GM03348 (cell line): ENCODE measurements around the gene RHOXF2B.
"Not testable (repeated sequence)": the region's sequence is repeated elsewhere in the genome, so short reads cannot be mapped to it uniquely, and the experiment has no call there.

Experiments used
- DNase-seq: peaks from one replicate; pipeline ENCODE4 v3.0.0; 2012; ENCODE audit warnings: low spot score

RHOXF2B gene

GRCh38 chrX:120077590-120077989, at the start of gene RHOXF2B:
Gene RHOXF2B, minus strand, starts transcription at chrX:120077690. Its CDS starts 138 bp downstream, at chrX:120077552.
- not testable (repeated sequence) for DNase-seq

GRCh38 chrX:120125444-120125843, 48.0 kb upstream of the RHOXF2B start:
- no peak for DNase-seq

GRCh38 chrX:120120223-120120622, 42.7 kb upstream of the RHOXF2B start:
- no peak for DNase-seq

- no peak for DNase-seq
Observed at GRCh38 chrX:120115438-120115963, 38.0 kb upstream of the RHOXF2B start, which contains the start of gene RHOXF1. Gene RHOXF1, minus strand, starts transcription at chrX:120115913. Its CDS starts 51 bp downstream, at chrX:120115862.

- no peak for DNase-seq
Observed at GRCh38 chrX:120111611-120112010, 34.1 kb upstream of the RHOXF2B start.

GRCh38 chrX:120109378-120109777, 31.9 kb upstream of the RHOXF2B start:
- no peak for DNase-seq

- DNase-seq = not testable (repeated sequence)
Observed at GRCh38 chrX:120104707-120105106, 27.2 kb upstream of the RHOXF2B start.

- not testable (repeated sequence) for DNase-seq
Observed at GRCh38 chrX:120101057-120101456, 23.6 kb upstream of the RHOXF2B start.

- no peak for DNase-seq
Observed at GRCh38 chrX:120090208-120090607, 12.7 kb upstream of the RHOXF2B start.

GRCh38 chrX:120087289-120088017, 10.0 kb upstream of the RHOXF2B start:
- DNase-seq = no peak

- not testable (repeated sequence) for DNase-seq
Observed at GRCh38 chrX:120085553-120086185, 8.2 kb upstream of the RHOXF2B start.

- not testable (repeated sequence) for DNase-seq
Observed at GRCh38 chrX:120066169-120066568, 11.3 kb downstream of the RHOXF2B start.

GRCh38 chrX:120042712-120043111, 34.8 kb downstream of the RHOXF2B start:
- DNase-seq = not testable (repeated sequence)

- not testable (repeated sequence) for DNase-seq
Observed at GRCh38 chrX:120042247-120042646, 35.2 kb downstream of the RHOXF2B start.

- DNase-seq = not testable (repeated sequence)
Observed at GRCh38 chrX:120040176-120040575, 37.3 kb downstream of the RHOXF2B start.

- not testable (repeated sequence) for DNase-seq
Observed at GRCh38 chrX:120039087-120039733, 38.3 kb downstream of the RHOXF2B start.

- no peak for DNase-seq
Observed at GRCh38 chrX:120036704-120037103, 40.8 kb downstream of the RHOXF2B start.

- DNase-seq = not testable (repeated sequence)
Observed at GRCh38 chrX:120035522-120036309, 41.8 kb downstream of the RHOXF2B start.

- DNase-seq = no peak
Observed at GRCh38 chrX:120029354-120029753, 48.1 kb downstream of the RHOXF2B start.

GRCh38 chrX:120023259-120023658, 54.2 kb downstream of the RHOXF2B start:
- no peak for DNase-seq

- DNase-seq = no peak
Observed at GRCh38 chrX:120022763-120023162, 54.7 kb downstream of the RHOXF2B start.
